ENCODE measurements around the gene SEMA6B. TPM values are rescaled to one million over a fixed set of nuclear protein-coding genes. Genes with fewer than 3 reads are reported as not detected.

Gene SEMA6B
- polyA plus RNA-seq, 1 donor (not counting 4 experiments of a cell fraction or from before 2014, with no cell fraction given): 0.41 TPM

DNA sequence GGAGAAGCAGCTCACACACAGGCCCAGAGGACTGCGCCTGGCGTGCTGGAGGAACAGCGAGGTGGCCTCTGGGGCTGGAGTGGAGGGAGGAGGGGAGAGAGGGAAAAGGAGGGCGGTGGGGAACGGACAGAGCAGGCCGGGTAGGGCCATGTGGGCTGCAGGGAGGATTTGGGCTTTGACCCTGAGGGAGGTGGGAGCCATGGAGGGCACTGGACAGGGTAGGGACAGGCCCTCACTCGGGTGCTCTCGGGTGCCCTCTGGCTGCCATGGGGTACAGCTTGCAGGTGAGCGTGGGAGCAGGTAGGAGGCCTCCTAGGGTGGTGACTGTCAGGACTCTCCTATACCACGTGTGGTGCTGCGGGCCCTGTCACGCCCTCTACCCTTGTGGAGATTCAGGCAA, 64.0 kb downstream of the SEMA6B start:
- Histone ChIP-seq H3K79me2 (ENCODE audit: control insufficient read depth, insufficient read depth, low read length) (no peaks in the 10 kb centered on the region), H3K4me2 (ENCODE audit: control insufficient read depth, extremely low read depth, insufficient read depth, low read depth, low read length) (no peak overlapping the region), H3K9me1 (ENCODE audit: control insufficient read depth, extremely low read depth, insufficient read depth, low read length) (no peaks in the 10 kb centered on the region), H4K20me1 (ENCODE audit: control insufficient read depth, extremely low read depth, insufficient read depth, low read length) (no peaks in the 10 kb centered on the region), H3K27me3 (ENCODE audit: control insufficient read depth, extremely low read depth, insufficient read depth, low read length) (no peaks in the 10 kb centered on the region), H3K9ac (ENCODE audit: control insufficient read depth, extremely low read depth, insufficient read depth, low read length) (no peak overlapping the region), H3K9me3 (ENCODE audit: control insufficient read depth, low read depth, low read length) (no peaks in the 10 kb centered on the region), H3K27ac (ENCODE audit: control insufficient read depth, insufficient read depth, low read length) (no peak overlapping the region), H3K4me1 (ENCODE audit: control insufficient read depth, extremely low read depth, insufficient read depth, low read length) (no peaks in the 10 kb centered on the region), H2AFZ (ENCODE audit: control insufficient read depth, low read length) (no peak overlapping the region), H3K4me3 (ENCODE audit: control insufficient read depth in 2 of 3, extremely low read depth in 1 of 3, insufficient read depth in 2 of 3, low read depth in 1 of 3, low read length in 3 of 3) (no peak overlapping the region), H3K36me3 (ENCODE audit: control insufficient read depth in 2 of 2, extremely low read depth in 1 of 2, insufficient read depth in 2 of 2, low read length in 2 of 2) (peaks cover 11 to 19% of the 10 kb centered on the region in 2 experiments)
- no peak for TF ChIP-seq EZH2 (IDR thresholded peaks at IDR 0.05; ENCODE audit: low read length)
- TF ChIP-seq, protein P1, sequence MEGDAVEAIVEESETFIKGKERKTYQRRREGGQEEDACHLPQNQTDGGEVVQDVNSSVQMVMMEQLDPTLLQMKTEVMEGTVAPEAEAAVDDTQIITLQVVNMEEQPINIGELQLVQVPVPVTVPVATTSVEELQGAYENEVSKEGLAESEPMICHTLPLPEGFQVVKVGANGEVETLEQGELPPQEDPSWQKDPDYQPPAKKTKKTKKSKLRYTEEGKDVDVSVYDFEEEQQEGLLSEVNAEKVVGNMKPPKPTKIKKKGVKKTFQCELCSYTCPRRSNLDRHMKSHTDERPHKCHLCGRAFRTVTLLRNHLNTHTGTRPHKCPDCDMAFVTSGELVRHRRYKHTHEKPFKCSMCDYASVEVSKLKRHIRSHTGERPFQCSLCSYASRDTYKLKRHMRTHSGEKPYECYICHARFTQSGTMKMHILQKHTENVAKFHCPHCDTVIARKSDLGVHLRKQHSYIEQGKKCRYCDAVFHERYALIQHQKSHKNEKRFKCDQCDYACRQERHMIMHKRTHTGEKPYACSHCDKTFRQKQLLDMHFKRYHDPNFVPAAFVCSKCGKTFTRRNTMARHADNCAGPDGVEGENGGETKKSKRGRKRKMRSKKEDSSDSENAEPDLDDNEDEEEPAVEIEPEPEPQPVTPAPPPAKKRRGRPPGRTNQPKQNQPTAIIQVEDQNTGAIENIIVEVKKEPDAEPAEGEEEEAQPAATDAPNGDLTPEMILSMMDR (optimal IDR thresholded peaks at IDR 0.05 in 1 of 3, IDR thresholded peaks at IDR 0.05 in 1 of 3, conservative IDR thresholded peaks at IDR 0.05 in 1 of 3; ENCODE audit: extremely low read depth in 1 of 3, insufficient read depth in 2 of 3, low read length in 3 of 3): peak; percentile 84 to 91 (median 86)
- peak; percentile 60 for FAIRE-seq
- dilution Hi-C loops (cut with MboI; ENCODE audit: extremely low pct_ligation_motif_present, low sequenced_read_pairs): no loop called here
- DNase-seq (ENCODE audit: low read depth, low spot score): no peak

DNA sequence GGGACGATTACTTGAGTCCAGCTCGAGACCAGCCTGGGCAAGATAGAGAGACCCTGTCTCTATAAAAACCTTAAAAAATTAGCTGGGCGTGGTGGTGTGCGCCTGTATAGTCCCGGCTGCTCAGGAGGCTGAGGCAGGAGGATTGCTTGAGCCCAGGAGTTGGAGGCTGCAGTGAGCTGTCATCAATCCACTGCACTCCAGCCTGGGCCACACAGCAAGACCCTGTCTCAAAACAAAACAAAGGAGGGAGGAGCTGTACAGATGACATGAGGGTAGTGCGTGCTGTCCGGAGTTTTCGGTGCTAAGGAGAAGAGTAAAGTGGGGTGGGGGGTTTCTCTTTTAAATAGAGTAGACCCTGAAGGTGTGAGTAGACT, 64.8 kb downstream of the SEMA6B start:
- Histone ChIP-seq H3K36me3 (ENCODE audit: control insufficient read depth in 2 of 2, extremely low read depth in 1 of 2, insufficient read depth in 2 of 2, low read length in 2 of 2) (peaks cover 12 to 19% of the 10 kb centered on the region in 2 experiments), H3K9me3 (ENCODE audit: control insufficient read depth, low read depth, low read length) (no peaks in the 10 kb centered on the region), H3K4me2 (ENCODE audit: control insufficient read depth, extremely low read depth, insufficient read depth, low read depth, low read length) (no peak overlapping the region), H3K79me2 (ENCODE audit: control insufficient read depth, insufficient read depth, low read length) (no peaks in the 10 kb centered on the region), H3K4me1 (ENCODE audit: control insufficient read depth, extremely low read depth, insufficient read depth, low read length) (no peaks in the 10 kb centered on the region), H3K9ac (ENCODE audit: control insufficient read depth, extremely low read depth, insufficient read depth, low read length) (no peak overlapping the region), H3K27me3 (ENCODE audit: control insufficient read depth, extremely low read depth, insufficient read depth, low read length) (no peaks in the 10 kb centered on the region), H3K9me1 (ENCODE audit: control insufficient read depth, extremely low read depth, insufficient read depth, low read length) (no peaks in the 10 kb centered on the region), H3K27ac (ENCODE audit: control insufficient read depth, insufficient read depth, low read length) (no peak overlapping the region), H4K20me1 (ENCODE audit: control insufficient read depth, extremely low read depth, insufficient read depth, low read length) (no peaks in the 10 kb centered on the region), H2AFZ (ENCODE audit: control insufficient read depth, low read length) (no peak overlapping the region), H3K4me3 (ENCODE audit: control insufficient read depth in 2 of 3, extremely low read depth in 1 of 3, insufficient read depth in 2 of 3, low read depth in 1 of 3, low read length in 3 of 3) (no peak overlapping the region)
- DNase-seq (ENCODE audit: low read depth, low spot score) (no peak), FAIRE-seq (no peak)
- TF ChIP-seq, protein P1 (optimal IDR thresholded peaks at IDR 0.05 in 1 of 3, IDR thresholded peaks at IDR 0.05 in 1 of 3, conservative IDR thresholded peaks at IDR 0.05 in 1 of 3; ENCODE audit: extremely low read depth in 1 of 3, insufficient read depth in 2 of 3, low read length in 3 of 3): no peak
- TF ChIP-seq EZH2 (IDR thresholded peaks at IDR 0.05; ENCODE audit: low read length): no peak
- dilution Hi-C loops (cut with MboI; ENCODE audit: extremely low pct_ligation_motif_present, low sequenced_read_pairs): no loop called here

Measured in keratinocyte (primary cell).